ENCODE data around the gene PLXDC2.

Gene PLXDC2

DNA sequence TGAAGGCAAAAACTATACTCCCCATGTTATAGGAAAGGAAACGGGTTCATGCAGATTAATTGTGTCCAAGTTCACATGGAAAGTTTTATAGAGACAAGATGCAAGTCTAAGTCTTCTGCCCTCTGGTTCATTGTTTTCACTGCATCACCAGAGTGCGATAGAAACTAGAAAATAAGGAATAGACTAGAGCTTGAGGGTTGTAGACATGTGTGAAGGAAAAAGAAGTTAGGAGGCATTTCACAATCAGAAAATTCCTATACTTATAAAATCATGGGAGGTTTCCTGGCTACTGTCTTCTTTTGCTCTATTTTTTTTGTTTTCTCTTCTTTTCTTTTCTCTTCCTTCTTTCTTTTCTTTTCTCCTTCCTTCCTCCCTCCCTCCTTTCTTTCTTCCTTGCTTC, 329.8 kb downstream of the PLXDC2 start:
- no peaks in the 10 kb centered on the region for H3K27me3 ChIP-seq (ENCODE audit: control insufficient read depth in 1 of 2, insufficient read depth in 2 of 2, low read length in 2 of 2)
- no peaks in the 10 kb centered on the region for H3K9me3 ChIP-seq (ENCODE audit: low read length)
- H3K4me3 ChIP-seq (ENCODE audit: low read depth in 1 of 2, low read length in 2 of 2), result no peak overlapping the region
- no peak overlapping the region for H3K9ac ChIP-seq (ENCODE audit: low read length)
- H3K36me3 ChIP-seq (ENCODE audit: insufficient read depth, low read length), result no peaks in the 10 kb centered on the region
- no peaks in the 10 kb centered on the region for H3K4me1 ChIP-seq (ENCODE audit: insufficient read depth, low read length)
- no peak overlapping the region for H3K27ac ChIP-seq (ENCODE audit: low read depth, low read length)

DNA sequence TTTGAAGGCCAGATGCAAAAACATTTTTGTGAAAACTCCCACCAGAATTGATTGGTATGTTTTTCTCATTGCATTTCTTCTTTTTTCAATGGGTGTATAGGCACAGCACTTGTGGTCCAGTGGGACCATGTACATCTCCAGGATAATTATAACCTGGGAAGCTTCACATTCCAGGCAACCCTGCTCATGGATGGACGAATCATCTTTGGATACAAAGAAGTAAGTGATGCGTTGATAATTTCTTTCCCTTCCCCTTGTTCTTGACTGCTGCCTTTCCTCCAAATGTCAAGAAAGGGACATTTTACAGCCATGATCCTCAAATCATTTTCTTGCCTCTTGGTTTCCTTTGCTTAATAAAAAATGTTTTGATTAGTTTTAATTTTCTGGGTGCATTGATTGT, 331.5 kb downstream of the PLXDC2 start:
- no peaks in the 10 kb centered on the region for H3K9me3 ChIP-seq (ENCODE audit: low read length)
- H3K36me3 ChIP-seq (ENCODE audit: insufficient read depth, low read length), result no peaks in the 10 kb centered on the region
- H3K9ac ChIP-seq (ENCODE audit: low read length), result no peak overlapping the region
- no peak overlapping the region for H3K4me3 ChIP-seq (ENCODE audit: low read depth in 1 of 2, low read length in 2 of 2)
- no peaks in the 10 kb centered on the region for H3K27me3 ChIP-seq (ENCODE audit: control insufficient read depth in 1 of 2, insufficient read depth in 2 of 2, low read length in 2 of 2)
- no peaks in the 10 kb centered on the region for H3K4me1 ChIP-seq (ENCODE audit: insufficient read depth, low read length)
- no peak overlapping the region for H3K27ac ChIP-seq (ENCODE audit: low read depth, low read length)

DNA sequence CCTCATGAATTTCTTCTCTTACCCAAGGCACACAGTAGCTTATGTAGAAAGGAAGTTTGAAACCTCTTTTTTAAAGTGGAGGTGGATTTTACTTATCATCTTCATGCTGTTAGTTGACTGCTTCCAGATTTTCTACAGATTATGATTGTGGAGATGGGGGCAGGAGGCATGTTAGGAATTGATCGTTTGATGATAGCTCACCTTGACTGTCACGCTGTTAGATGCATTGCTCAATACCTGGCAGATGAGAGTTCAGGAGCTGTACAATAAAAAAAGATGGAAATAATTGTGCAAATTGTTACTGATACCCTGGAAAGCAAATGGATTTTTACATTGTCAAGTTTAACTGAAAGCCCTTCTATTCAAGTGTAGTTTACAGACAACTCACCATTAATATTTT, 340.3 kb downstream of the PLXDC2 start:
- no peak overlapping the region for H3K9ac ChIP-seq (ENCODE audit: low read length)
- no peaks in the 10 kb centered on the region for H3K27me3 ChIP-seq (ENCODE audit: control insufficient read depth in 1 of 2, insufficient read depth in 2 of 2, low read length in 2 of 2)
- no peaks in the 10 kb centered on the region for H3K36me3 ChIP-seq (ENCODE audit: insufficient read depth, low read length)
- H3K4me3 ChIP-seq (ENCODE audit: low read depth in 1 of 2, low read length in 2 of 2), result no peak overlapping the region
- no peaks in the 10 kb centered on the region for H3K4me1 ChIP-seq (ENCODE audit: insufficient read depth, low read length)
- H3K27ac ChIP-seq (ENCODE audit: low read depth, low read length), result no peak overlapping the region
- no peaks in the 10 kb centered on the region for H3K9me3 ChIP-seq (ENCODE audit: low read length)

DNA sequence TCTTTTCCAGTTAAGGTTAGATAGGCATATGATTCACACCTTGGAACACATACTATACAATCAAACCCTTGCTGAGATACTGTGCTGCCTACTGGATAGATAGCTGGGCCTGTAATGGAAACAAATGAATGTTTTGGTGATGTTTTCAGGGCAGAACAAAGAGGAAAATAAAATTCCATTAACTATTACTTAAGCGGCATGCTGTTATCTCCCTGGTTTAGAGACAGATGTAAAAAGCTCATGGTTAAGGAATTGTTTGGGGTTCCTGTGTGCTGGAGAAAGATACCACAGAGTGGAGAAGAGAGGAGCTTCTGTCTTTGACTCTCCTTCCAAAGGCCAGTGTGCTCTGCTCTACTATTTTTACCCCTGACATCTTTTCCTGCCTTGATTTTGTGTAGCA, 341.1 kb downstream of the PLXDC2 start:
- Histone ChIP-seq H3K9me3 (ENCODE audit: low read length) (no peaks in the 10 kb centered on the region), H3K4me3 (ENCODE audit: low read depth in 1 of 2, low read length in 2 of 2) (no peak overlapping the region), H3K27ac (ENCODE audit: low read depth, low read length) (no peak overlapping the region), H3K27me3 (ENCODE audit: control insufficient read depth in 1 of 2, insufficient read depth in 2 of 2, low read length in 2 of 2) (no peaks in the 10 kb centered on the region), H3K36me3 (ENCODE audit: insufficient read depth, low read length) (no peaks in the 10 kb centered on the region), H3K9ac (ENCODE audit: low read length) (no peak overlapping the region), H3K4me1 (ENCODE audit: insufficient read depth, low read length) (no peaks in the 10 kb centered on the region)

- Histone ChIP-seq H3K9me3 (ENCODE audit: low read length) (no peaks in the 10 kb centered on the region), H3K36me3 (ENCODE audit: insufficient read depth, low read length) (no peaks in the 10 kb centered on the region), H3K4me1 (ENCODE audit: insufficient read depth, low read length) (no peaks in the 10 kb centered on the region), H3K27me3 (ENCODE audit: control insufficient read depth in 1 of 2, insufficient read depth in 2 of 2, low read length in 2 of 2) (no peaks in the 10 kb centered on the region), H3K9ac (ENCODE audit: low read length) (no peak overlapping the region), H3K4me3 (ENCODE audit: low read depth in 1 of 2, low read length in 2 of 2) (no peak overlapping the region), H3K27ac (ENCODE audit: low read depth, low read length) (no peak overlapping the region)
Observed at GRCh38 chr10:20158086-20158485, 341.9 kb downstream of the PLXDC2 start.

DNA sequence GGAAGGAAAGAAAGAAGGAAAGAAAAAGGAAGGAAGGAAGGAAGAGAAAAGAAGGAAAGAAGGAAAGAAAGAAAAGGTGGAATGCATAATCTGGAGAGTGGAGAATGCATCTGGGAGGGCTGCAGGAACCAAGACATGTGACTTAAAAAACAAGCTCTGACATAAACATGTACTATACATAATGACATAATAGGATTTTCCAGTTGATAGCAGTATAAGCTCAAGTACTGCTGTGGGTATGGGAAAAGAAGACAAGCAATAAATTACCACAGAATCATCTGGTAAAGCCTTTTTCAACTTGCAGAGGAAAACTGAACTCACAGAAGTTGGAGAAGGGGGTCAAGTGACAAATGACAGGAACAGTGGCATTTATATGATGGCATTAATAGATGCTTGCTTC, 345.9 kb downstream of the PLXDC2 start:
- Histone ChIP-seq H3K9me3 (ENCODE audit: low read length) (no peaks in the 10 kb centered on the region), H3K4me1 (ENCODE audit: insufficient read depth, low read length) (no peaks in the 10 kb centered on the region), H3K27ac (ENCODE audit: low read depth, low read length) (no peak overlapping the region), H3K4me3 (ENCODE audit: low read depth in 1 of 2, low read length in 2 of 2) (no peak overlapping the region), H3K36me3 (ENCODE audit: insufficient read depth, low read length) (no peaks in the 10 kb centered on the region), H3K27me3 (ENCODE audit: control insufficient read depth in 1 of 2, insufficient read depth in 2 of 2, low read length in 2 of 2) (no peaks in the 10 kb centered on the region), H3K9ac (ENCODE audit: low read length) (no peak overlapping the region)

GRCh38 chr10:20166096-20166675, 350.0 kb downstream of the PLXDC2 start:
- no peaks in the 10 kb centered on the region for H3K4me1 ChIP-seq (ENCODE audit: insufficient read depth, low read length)
- no peaks in the 10 kb centered on the region for H3K9me3 ChIP-seq (ENCODE audit: low read length)
- H3K36me3 ChIP-seq (ENCODE audit: insufficient read depth, low read length), result no peaks in the 10 kb centered on the region
- H3K9ac ChIP-seq (ENCODE audit: low read length), result no peak overlapping the region
- no peak overlapping the region for H3K4me3 ChIP-seq (ENCODE audit: low read depth in 1 of 2, low read length in 2 of 2)
- H3K27ac ChIP-seq (ENCODE audit: low read depth, low read length), result no peak overlapping the region
- H3K27me3 ChIP-seq (ENCODE audit: control insufficient read depth in 1 of 2, insufficient read depth in 2 of 2, low read length in 2 of 2), result no peaks in the 10 kb centered on the region

- Histone ChIP-seq H3K27me3 (ENCODE audit: control insufficient read depth in 1 of 2, insufficient read depth in 2 of 2, low read length in 2 of 2) (no peaks in the 10 kb centered on the region), H3K36me3 (ENCODE audit: insufficient read depth, low read length) (no peaks in the 10 kb centered on the region), H3K27ac (ENCODE audit: low read depth, low read length) (no peak overlapping the region), H3K9me3 (ENCODE audit: low read length) (no peaks in the 10 kb centered on the region), H3K4me3 (ENCODE audit: low read depth in 1 of 2, low read length in 2 of 2) (no peak overlapping the region), H3K9ac (ENCODE audit: low read length) (no peak overlapping the region), H3K4me1 (ENCODE audit: insufficient read depth, low read length) (no peaks in the 10 kb centered on the region)
Observed at GRCh38 chr10:20170661-20171060, 354.4 kb downstream of the PLXDC2 start.

GRCh38 chr10:20173046-20173445, 356.8 kb downstream of the PLXDC2 start:
- no peaks in the 10 kb centered on the region for H3K27me3 ChIP-seq (ENCODE audit: control insufficient read depth in 1 of 2, insufficient read depth in 2 of 2, low read length in 2 of 2)

DNA sequence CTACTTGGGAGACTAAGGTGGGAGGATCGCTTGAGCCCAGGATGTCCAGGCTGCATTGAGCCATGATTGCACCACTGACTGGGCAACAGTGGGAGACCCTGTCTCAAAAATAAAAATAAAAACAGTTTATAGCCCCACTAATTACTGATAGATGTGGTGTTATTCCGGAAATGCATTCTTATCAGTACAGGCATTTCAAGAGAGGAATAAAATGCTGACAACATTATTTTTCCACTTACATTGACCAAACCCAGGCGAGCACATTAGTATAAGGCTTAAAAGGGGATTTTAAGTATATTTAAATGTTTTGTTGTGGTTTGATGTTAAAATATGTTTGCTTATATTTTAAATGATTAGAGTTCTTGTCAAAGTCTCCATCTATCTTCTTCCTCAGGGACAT, 359.5 kb downstream of the PLXDC2 start:
- Histone ChIP-seq H3K9ac (ENCODE audit: low read length) (no peak overlapping the region), H3K4me1 (ENCODE audit: insufficient read depth, low read length) (no peaks in the 10 kb centered on the region), H3K4me3 (ENCODE audit: low read depth in 1 of 2, low read length in 2 of 2) (no peak overlapping the region), H3K27me3 (ENCODE audit: control insufficient read depth in 1 of 2, insufficient read depth in 2 of 2, low read length in 2 of 2) (no peaks in the 10 kb centered on the region), H3K27ac (ENCODE audit: low read depth, low read length) (no peak overlapping the region), H3K9me3 (ENCODE audit: low read length) (no peaks in the 10 kb centered on the region), H3K36me3 (ENCODE audit: insufficient read depth, low read length) (no peaks in the 10 kb centered on the region)

More at GRCh38 chr10:20173046-20173445, 356.8 kb downstream of the PLXDC2 start:
- H3K9ac ChIP-seq (ENCODE audit: low read length), result no peak overlapping the region
- no peaks in the 10 kb centered on the region for H3K36me3 ChIP-seq (ENCODE audit: insufficient read depth, low read length)
- no peak overlapping the region for H3K27ac ChIP-seq (ENCODE audit: low read depth, low read length)
- no peaks in the 10 kb centered on the region for H3K9me3 ChIP-seq (ENCODE audit: low read length)
- H3K4me1 ChIP-seq (ENCODE audit: insufficient read depth, low read length), result no peaks in the 10 kb centered on the region
- H3K4me3 ChIP-seq (ENCODE audit: low read depth in 1 of 2, low read length in 2 of 2), result no peak overlapping the region

- H3K27me3 ChIP-seq (ENCODE audit: control insufficient read depth in 1 of 2, insufficient read depth in 2 of 2, low read length in 2 of 2), result no peaks in the 10 kb centered on the region
- no peaks in the 10 kb centered on the region for H3K36me3 ChIP-seq (ENCODE audit: insufficient read depth, low read length)
- H3K4me1 ChIP-seq (ENCODE audit: insufficient read depth, low read length), result no peaks in the 10 kb centered on the region
- H3K27ac ChIP-seq (ENCODE audit: low read depth, low read length), result no peak overlapping the region
- no peak overlapping the region for H3K4me3 ChIP-seq (ENCODE audit: low read depth in 1 of 2, low read length in 2 of 2)
- no peaks in the 10 kb centered on the region for H3K9me3 ChIP-seq (ENCODE audit: low read length)
- H3K9ac ChIP-seq (ENCODE audit: low read length), result no peak overlapping the region
Observed at GRCh38 chr10:20180766-20181165, 364.5 kb downstream of the PLXDC2 start.

GRCh38 chr10:20181434-20181833, 365.2 kb downstream of the PLXDC2 start:
- Histone ChIP-seq H3K4me1 (ENCODE audit: insufficient read depth, low read length) (no peaks in the 10 kb centered on the region), H3K4me3 (ENCODE audit: low read depth in 1 of 2, low read length in 2 of 2) (no peak overlapping the region), H3K36me3 (ENCODE audit: insufficient read depth, low read length) (no peaks in the 10 kb centered on the region), H3K27ac (ENCODE audit: low read depth, low read length) (no peak overlapping the region), H3K9me3 (ENCODE audit: low read length) (no peaks in the 10 kb centered on the region), H3K27me3 (ENCODE audit: control insufficient read depth in 1 of 2, insufficient read depth in 2 of 2, low read length in 2 of 2) (no peaks in the 10 kb centered on the region), H3K9ac (ENCODE audit: low read length) (no peak overlapping the region)

All from muscle layer of colon (tissue), 2 donors.